MM.1S (cell line): Measurements from ENCODE around the gene TRHDE.

Source experiments
- DNase-seq: peaks from one replicate; pipeline ENCODE4 v3.0.0-alpha.2; 2015
- H2AFZ ChIP-seq: fragments of 300-600 bp; sonication (generic); 2 replicates; pipeline ENCODE4 v1.6.0; 2016; ENCODE audit warnings: antibody characterized with exemption, low read length
- H3F3A ChIP-seq: fragments of 300-600 bp; sonication (generic); 2 replicates; pipeline ENCODE4 v1.6.1; 2016; ENCODE audit warnings: mild to moderate bottlenecking, antibody characterized with exemption, low read length, moderate library complexity, mixed read lengths; ENCODE audit not compliant: insufficient read depth
- H3K27ac ChIP-seq: fragments of 300-600 bp; sonication (generic); 2 replicates; pipeline ENCODE4 v1.5.1; 2016; ENCODE audit warnings: mild to moderate bottlenecking, low read length
- H3K27me3 ChIP-seq: fragments of 300-600 bp; sonication (generic); replicated peaks from 2 replicates; pipeline ENCODE4 v1.6.0; 2016; ENCODE audit warnings: low read length; ENCODE audit not compliant: insufficient read depth
- H3K36me3 ChIP-seq: fragments of 300-600 bp; sonication (generic); replicated peaks from 2 replicates; pipeline ENCODE4 v1.6.1; 2016; ENCODE audit warnings: mild to moderate bottlenecking, low read length, mixed read lengths; ENCODE audit not compliant: insufficient read depth
- H3K4me1 ChIP-seq: fragments of 300-600 bp; sonication (generic); 2 replicates; pipeline ENCODE4 v1.6.1; 2016; ENCODE audit warnings: low read length, mixed read lengths
- H3K4me2 ChIP-seq: fragments of 300-600 bp; sonication (generic); 2 replicates; pipeline ENCODE4 v1.6.0; 2016; ENCODE audit warnings: low read depth, low read length
- H3K4me3 ChIP-seq: fragments of 300-600 bp; sonication (generic); 2 replicates; pipeline ENCODE4 v1.5.1; 2016; ENCODE audit warnings: low read length, mixed read lengths
- H3K79me2 ChIP-seq: fragments of 300-600 bp; sonication (generic); 2 replicates; pipeline ENCODE4 v1.6.1; 2016; ENCODE audit warnings: mixed run types, low read length, mixed read lengths
- H3K9ac ChIP-seq: fragments of 300-600 bp; sonication (generic); 2 replicates; pipeline ENCODE4 v1.6.1; 2016; ENCODE audit warnings: low read length, mixed read lengths
- H3K9me2 ChIP-seq: fragments of 300-600 bp; sonication (generic); replicated peaks from 2 replicates; pipeline ENCODE4 v1.6.1; 2016; ENCODE audit warnings: mild to moderate bottlenecking, low read length, mixed read lengths; ENCODE audit not compliant: insufficient read depth
- H3K9me3 ChIP-seq: fragments of 300-600 bp; sonication (generic); replicated peaks from 2 replicates; pipeline ENCODE4 v1.6.1; 2016; ENCODE audit warnings: mild to moderate bottlenecking, low read length, mixed read lengths; ENCODE audit not compliant: insufficient read depth
- H4K20me1 ChIP-seq: fragments of 300-600 bp; sonication (generic); 2 replicates; pipeline ENCODE4 v1.6.1; 2016; ENCODE audit warnings: mild to moderate bottlenecking, low read length, moderate library complexity, mixed read lengths; ENCODE audit not compliant: insufficient read depth
- CTCF ChIP-seq: fragments of 300-600 bp; sonication (generic); IDR thresholded peaks from 2 replicates; pipeline ENCODE4 v1.5.1; 2016; ENCODE audit warnings: antibody characterized with exemption, low read length, mixed read lengths
- EZH2 ChIP-seq: fragments of 300-600 bp; sonication (generic); optimal IDR thresholded peaks from 2 replicates; pipeline ENCODE3; 2017; ENCODE audit warnings: low read depth, mild to moderate bottlenecking, antibody characterized with exemption, low read length, mixed read lengths
- EZH2phosphoT487 ChIP-seq: fragments of 300-600 bp; sonication (generic); IDR thresholded peaks from 2 replicates; pipeline ENCODE4 v1.6.1; 2018; ENCODE audit warnings: antibody characterized with exemption, low read length

TRHDE gene

DNA sequence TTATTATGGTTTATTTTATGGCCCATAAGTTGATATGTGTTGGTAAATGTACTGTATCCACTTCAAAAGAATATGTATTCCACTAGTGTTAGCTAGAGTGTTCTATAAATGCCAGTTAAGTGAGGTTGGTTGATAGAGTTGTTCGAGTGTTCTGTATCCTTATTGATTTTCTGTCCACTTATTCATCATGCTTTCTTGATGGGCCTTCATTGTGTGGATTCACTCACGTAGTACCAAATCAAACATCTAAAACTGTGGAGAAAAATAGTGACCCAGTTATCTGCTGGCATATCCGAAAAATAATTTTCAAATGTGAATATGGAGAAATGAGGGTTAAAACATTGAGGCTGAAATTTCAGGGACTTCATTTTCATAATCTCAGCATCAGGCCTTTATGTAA is 230.4 kb downstream of the TRHDE start:
- H3K9me2 ChIP-seq, result no peaks in the 10 kb centered on the region
- no peak overlapping the region for H3K9ac ChIP-seq
- H3K79me2 ChIP-seq, result no peaks in the 10 kb centered on the region
- H3K4me2 ChIP-seq, result no peak overlapping the region
- no peak overlapping the region for H3K4me3 ChIP-seq
- TF ChIP-seq EZH2phosphoT487 (no peak), EZH2 (no peak)
- no peak for DNase-seq
- no peaks in the 10 kb centered on the region for H3K36me3 ChIP-seq
- no peaks in the 10 kb centered on the region for H4K20me1 ChIP-seq
- H3F3A ChIP-seq, result no peaks in the 10 kb centered on the region
- H2AFZ ChIP-seq, result no peak overlapping the region
- no peaks in the 10 kb centered on the region for H3K4me1 ChIP-seq
- no peaks in the 10 kb centered on the region for H3K9me3 ChIP-seq
- H3K27me3 ChIP-seq, result no peaks in the 10 kb centered on the region
- H3K27ac ChIP-seq, result no peak overlapping the region

GRCh38 chr12:72505227-72505626 is 233.1 kb downstream of the TRHDE start:
- no peaks in the 10 kb centered on the region for H3K27me3 ChIP-seq
- H3K36me3 ChIP-seq, result no peaks in the 10 kb centered on the region
- H3K9ac ChIP-seq, result no peak overlapping the region
- H3K27ac ChIP-seq, result no peak overlapping the region
- no peaks in the 10 kb centered on the region for H3F3A ChIP-seq
- H3K79me2 ChIP-seq, result no peaks in the 10 kb centered on the region
- no peaks in the 10 kb centered on the region for H3K9me3 ChIP-seq
- H3K4me2 ChIP-seq, result no peak overlapping the region
- H4K20me1 ChIP-seq, result no peaks in the 10 kb centered on the region
- no peak for TF ChIP-seq CTCF
- no peak for TF ChIP-seq EZH2phosphoT487
- no peak for TF ChIP-seq EZH2
- H3K4me3 ChIP-seq, result no peak overlapping the region
- no peaks in the 10 kb centered on the region for H3K4me1 ChIP-seq
- no peaks in the 10 kb centered on the region for H3K9me2 ChIP-seq
- no peak for DNase-seq
- no peak overlapping the region for H2AFZ ChIP-seq

- Histone ChIP-seq H3K9me2 (no peaks in the 10 kb centered on the region), H3K4me1 (no peaks in the 10 kb centered on the region), H3K4me3 (no peak overlapping the region), H3K36me3 (no peaks in the 10 kb centered on the region), H3K27ac (no peak overlapping the region), H4K20me1 (no peaks in the 10 kb centered on the region), H2AFZ (no peak overlapping the region), H3K79me2 (no peaks in the 10 kb centered on the region), H3F3A (no peaks in the 10 kb centered on the region), H3K9me3 (no peaks in the 10 kb centered on the region), H3K27me3 (no peaks in the 10 kb centered on the region), H3K9ac (no peak overlapping the region), H3K4me2 (no peak overlapping the region)
- no peak for DNase-seq
- TF ChIP-seq EZH2phosphoT487 (no peak), CTCF (no peak), EZH2 (no peak)
Measured at GRCh38 chr12:72509891-72510290, 237.7 kb downstream of the TRHDE start.

GRCh38 chr12:72510772-72511171 is 238.6 kb downstream of the TRHDE start:
- Histone ChIP-seq H3K9me2 (no peaks in the 10 kb centered on the region), H3K4me1 (no peaks in the 10 kb centered on the region), H2AFZ (no peak overlapping the region), H3F3A (no peaks in the 10 kb centered on the region), H4K20me1 (no peaks in the 10 kb centered on the region), H3K4me2 (no peak overlapping the region), H3K9ac (no peak overlapping the region), H3K27me3 (no peaks in the 10 kb centered on the region), H3K9me3 (no peaks in the 10 kb centered on the region), H3K36me3 (no peaks in the 10 kb centered on the region), H3K79me2 (no peaks in the 10 kb centered on the region), H3K4me3 (no peak overlapping the region), H3K27ac (no peak overlapping the region)
- TF ChIP-seq CTCF (no peak), EZH2phosphoT487 (no peak), EZH2 (no peak)
- no peak for DNase-seq
